CD4-positive, CD25-positive, alpha-beta regulatory T cell (primary cell): ENCODE data around the gene DCUN1D3. TPM values are rescaled to one million over a fixed set of nuclear protein-coding genes. Genes with fewer than 3 reads are reported as not detected.

Experiments used
- ATAC-seq, 2 donors: fragments of 150-1000 bp; cut with Tn5 transposase; one replicate each; pipeline ENCODE4 v1.10.0; 2021; ENCODE audit warnings: low read depth in 2 of 2, moderate number of reproducible peaks in 2 of 2, moderate library complexity in 1 of 2
- DNase-seq, 3 donors: peaks; one replicate each; pipeline versions ENCODE4 v3.0.0 to v3.0.0-alpha.2; 2012 to 2022; ENCODE audit warnings: mixed read lengths in 1 of 3
- H3K27ac ChIP-seq: one replicate; pipeline ENCODE4 v1.7.0; 2013; ENCODE audit warnings: mild to moderate bottlenecking, low read length; ENCODE audit not compliant: insufficient read depth, poor library complexity, severe bottlenecking
- H3K27me3 ChIP-seq: one replicate; pipeline ENCODE4 v1.7.0; 2013; ENCODE audit warnings: low read length; ENCODE audit not compliant: control insufficient read depth, insufficient read depth
- H3K36me3 ChIP-seq: one replicate; pipeline ENCODE4 v1.7.0; 2013; ENCODE audit warnings: mild to moderate bottlenecking, low read length, moderate library complexity; ENCODE audit not compliant: control insufficient read depth, insufficient read depth
- H3K4me1 ChIP-seq: 2 replicates; pipeline ENCODE4 v1.7.0; 2013; ENCODE audit warnings: mild to moderate bottlenecking, low read length; ENCODE audit not compliant: insufficient read depth, control insufficient read depth, poor library complexity, severe bottlenecking
- H3K4me3 ChIP-seq: one replicate; pipeline ENCODE4 v1.7.0; 2013; ENCODE audit warnings: low read depth, mild to moderate bottlenecking, low read length, moderate library complexity
- H3K9me3 ChIP-seq, 2 experiments: 1 replicate in 1 of 2; 2 replicates in 1 of 2; pipeline ENCODE4 v1.7.0; 2013; ENCODE audit warnings: low read length in 2 of 2, mild to moderate bottlenecking in 1 of 2, moderate library complexity in 1 of 2; ENCODE audit not compliant: control insufficient read depth in 2 of 2
- H3K27ac Mint-ChIP-seq, 3 donors: one replicate each; pipeline ENCODE4 v1.8.0; 2020 to 2022; ENCODE audit warnings: mild to moderate bottlenecking in 3 of 3, mixed read lengths in 3 of 3, moderate library complexity in 2 of 3
- H3K27me3 Mint-ChIP-seq: one replicate; pipeline ENCODE4 v1.8.0; 2022; ENCODE audit warnings: mild to moderate bottlenecking, mixed read lengths
- H3K36me3 Mint-ChIP-seq: one replicate; pipeline ENCODE4 v1.8.0; 2020; ENCODE audit warnings: mixed read lengths
- H3K4me1 Mint-ChIP-seq, 4 donors: one replicate each; pipeline ENCODE4 v1.8.0; 2020 to 2022; ENCODE audit warnings: mixed read lengths in 4 of 4, mild to moderate bottlenecking in 1 of 4
- H3K4me3 Mint-ChIP-seq, 4 donors: one replicate each; pipeline ENCODE4 v1.8.0; 2020 to 2022; ENCODE audit warnings: mild to moderate bottlenecking in 4 of 4, mixed read lengths in 4 of 4, moderate library complexity in 3 of 4
- H3K9me3 Mint-ChIP-seq, 7 donors: one replicate each; pipeline ENCODE4 v1.8.0; 2020 to 2022; ENCODE audit warnings: mixed read lengths in 7 of 7, mild to moderate bottlenecking in 3 of 7, moderate library complexity in 2 of 7
- polyA plus RNA-seq, 4 donors: library from polyadenylated mRNA; unstranded; fragments of 300-500 nt; fragmentation: Illumina TruSeq; gene quantifications; one replicate each; pipeline ENCODE4 v1.2.3, GENCODE V29; 2021
- total RNA-seq: library from RNA; stranded (reverse); gene quantifications from one replicate; pipeline ENCODE4 v1.2.3, GENCODE V29; 2022

DCUN1D3 gene
- total and polyA plus RNA-seq, 5 donors from 2014 or later = 0.52 to 4.8 (median 1.7) TPM

- peak overlapping the region in 1 of 3 donors; percentile 73 for H3K27ac Mint-ChIP-seq
- no peaks in the 10 kb centered on the region for H3K9me3 Mint-ChIP-seq
- H3K4me3 ChIP-seq = no peak overlapping the region
- no peaks in the 10 kb centered on the region for H3K27me3 Mint-ChIP-seq
- H3K27me3 ChIP-seq = no peaks in the 10 kb centered on the region
- H3K27ac ChIP-seq = no peak overlapping the region
- peaks cover 0 to 6% (median under 1%) of the 10 kb centered on the region in 4 donors for H3K4me1 Mint-ChIP-seq
- H3K36me3 ChIP-seq = peaks cover 9% of the 10 kb centered on the region
- ATAC-seq = no peak
- peaks cover 21% of the 10 kb centered on the region for H3K36me3 Mint-ChIP-seq
- no peak for DNase-seq
- H3K9me3 ChIP-seq = no peaks in the 10 kb centered on the region
- H3K4me3 Mint-ChIP-seq = no peak overlapping the region
- no peaks in the 10 kb centered on the region for H3K4me1 ChIP-seq
Observed at GRCh38 chr16:20916942-20917341, 16.8 kb upstream of the DCUN1D3 start.

GRCh38 chr16:20916289-20916688 is 16.1 kb upstream of the DCUN1D3 start:
- Mint-ChIP-seq H3K27me3 (no peaks in the 10 kb centered on the region), H3K4me3 (no peak overlapping the region)
- no peak for ATAC-seq

GRCh38 chr16:20911361-20911760 is 11.2 kb upstream of the DCUN1D3 start:
- Mint-ChIP-seq H3K9me3 (no peaks in the 10 kb centered on the region), H3K27ac (peak overlapping the region in 2 of 3 donors; percentile 5 to 47), H3K4me3 (no peak overlapping the region), H3K27me3 (no peaks in the 10 kb centered on the region), H3K36me3 (peaks cover 13% of the 10 kb centered on the region), H3K4me1 (peaks cover 0 to 24% (median 10%) of the 10 kb centered on the region in 4 donors)
- no peaks in the 10 kb centered on the region for H3K27me3 ChIP-seq
- no peaks in the 10 kb centered on the region for H3K9me3 ChIP-seq
- H3K4me3 ChIP-seq = no peak overlapping the region
- no peak overlapping the region for H3K27ac ChIP-seq
- ATAC-seq = no peak
- no peaks in the 10 kb centered on the region for H3K4me1 ChIP-seq
- DNase-seq = no peak
- no peaks in the 10 kb centered on the region for H3K36me3 ChIP-seq

More at GRCh38 chr16:20916289-20916688, 16.1 kb upstream of the DCUN1D3 start:
- no peak overlapping the region for H3K27ac ChIP-seq
- Mint-ChIP-seq H3K27ac (peak overlapping the region in 1 of 3 donors; percentile 58), H3K9me3 (no peaks in the 10 kb centered on the region), H3K4me1 (peaks cover 0 to 8% (median 3%) of the 10 kb centered on the region in 4 donors), H3K36me3 (peaks cover 21% of the 10 kb centered on the region)
- H3K27me3 ChIP-seq = no peaks in the 10 kb centered on the region
- no peak for DNase-seq
- no peak overlapping the region for H3K4me3 ChIP-seq
- H3K4me1 ChIP-seq = no peaks in the 10 kb centered on the region
- no peaks in the 10 kb centered on the region for H3K9me3 ChIP-seq
- H3K36me3 ChIP-seq = peaks cover 7% of the 10 kb centered on the region

GRCh38 chr16:20910781-20911321 is 10.7 kb upstream of the DCUN1D3 start:
- peak overlapping the region in 2 of 3 donors; percentile 5 to 18 for H3K27ac Mint-ChIP-seq
- peak in 1 of 2 donors; percentile 50 for ATAC-seq
- no peaks in the 10 kb centered on the region for H3K27me3 Mint-ChIP-seq
- peaks cover 0 to 24% (median 12%) of the 10 kb centered on the region in 4 donors for H3K4me1 Mint-ChIP-seq
- H3K4me3 Mint-ChIP-seq = no peak overlapping the region
- peak in 1 of 3 donors; percentile 39 for DNase-seq
- Histone ChIP-seq H3K36me3 (no peaks in the 10 kb centered on the region), H3K27me3 (no peaks in the 10 kb centered on the region), H3K9me3 (no peaks in the 10 kb centered on the region), H3K4me3 (no peak overlapping the region), H3K4me1 (no peaks in the 10 kb centered on the region), H3K27ac (no peak overlapping the region)
- H3K36me3 Mint-ChIP-seq = peaks cover 10% of the 10 kb centered on the region
- H3K9me3 Mint-ChIP-seq = no peaks in the 10 kb centered on the region

- no peaks in the 10 kb centered on the region for H3K9me3 Mint-ChIP-seq
- Histone ChIP-seq H3K27me3 (no peaks in the 10 kb centered on the region), H3K4me1 (peaks cover 17% of the 10 kb centered on the region), H3K9me3 (no peaks in the 10 kb centered on the region), H3K27ac (no peak overlapping the region), H3K4me3 (no peak overlapping the region), H3K36me3 (no peaks in the 10 kb centered on the region)
- no peak for DNase-seq
- H3K4me1 Mint-ChIP-seq = peaks cover 22 to 55% (median 48%) of the 10 kb centered on the region in 4 donors
- peaks cover 8% of the 10 kb centered on the region for H3K36me3 Mint-ChIP-seq
- ATAC-seq = no peak
- H3K4me3 Mint-ChIP-seq = peak overlapping the region in 1 of 4 donors; percentile 64
- no peaks in the 10 kb centered on the region for H3K27me3 Mint-ChIP-seq
- no peak overlapping the region for H3K27ac Mint-ChIP-seq
Observed at GRCh38 chr16:20906341-20907255, 6.4 kb upstream of the DCUN1D3 start.

GRCh38 chr16:20905576-20905975 is 5.4 kb upstream of the DCUN1D3 start:
- H3K9me3 ChIP-seq = no peaks in the 10 kb centered on the region
- Mint-ChIP-seq H3K27me3 (no peaks in the 10 kb centered on the region), H3K4me1 (peaks cover 25 to 57% (median 47%) of the 10 kb centered on the region in 4 donors), H3K27ac (no peak overlapping the region), H3K4me3 (peak overlapping the region in 1 of 4 donors; percentile 8), H3K36me3 (peaks cover 8% of the 10 kb centered on the region), H3K9me3 (no peaks in the 10 kb centered on the region)
- H3K4me3 ChIP-seq = no peak overlapping the region
- DNase-seq (no peak), ATAC-seq (no peak)
- H3K27ac ChIP-seq = no peak overlapping the region
- no peaks in the 10 kb centered on the region for H3K36me3 ChIP-seq
- H3K27me3 ChIP-seq = no peaks in the 10 kb centered on the region
- H3K4me1 ChIP-seq = peaks cover 27% of the 10 kb centered on the region

- Histone ChIP-seq H3K36me3 (no peaks in the 10 kb centered on the region), H3K4me1 (peaks cover 31% of the 10 kb centered on the region), H3K27ac (peak overlapping the region; percentile 55), H3K4me3 (peak overlapping the region; percentile 42), H3K27me3 (no peaks in the 10 kb centered on the region), H3K9me3 (no peaks in the 10 kb centered on the region)
- Mint-ChIP-seq H3K27me3 (no peaks in the 10 kb centered on the region), H3K27ac (peak overlapping the region in 2 of 3 donors; percentile 93 to 99), H3K9me3 (no peaks in the 10 kb centered on the region), H3K4me3 (peak overlapping the region; percentile 33 to 94 (median 67)), H3K4me1 (peaks cover 25 to 58% (median 47%) of the 10 kb centered on the region in 4 donors), H3K36me3 (peaks cover 8% of the 10 kb centered on the region)
- peak in 2 of 3 donors; percentile 44 to 69 for DNase-seq
- ATAC-seq = no peak
Observed at GRCh38 chr16:20904507-20905081, 4.4 kb upstream of the DCUN1D3 start.
